Stimulated activated CD4-positive, alpha-beta T cell treated with anti-CD3 and anti-CD28 coated beads, Interleukin-12 subunit alpha, Interleukin-12 subunit beta, amount 100 ng/mL, for 48 hours (primary cell): ENCODE data around the gene CPXM1.
"Not testable (repeated sequence)": the region's sequence is repeated elsewhere in the genome, so short reads cannot be mapped to it uniquely, and the experiment has no call there.

Source experiments
- DNase-seq, 3 donors: peaks; one replicate each; pipeline ENCODE4 v3.0.0-alpha.2; 2020; ENCODE audit warnings: low read depth in 2 of 3, low spot score in 1 of 3

CPXM1 gene

DNA sequence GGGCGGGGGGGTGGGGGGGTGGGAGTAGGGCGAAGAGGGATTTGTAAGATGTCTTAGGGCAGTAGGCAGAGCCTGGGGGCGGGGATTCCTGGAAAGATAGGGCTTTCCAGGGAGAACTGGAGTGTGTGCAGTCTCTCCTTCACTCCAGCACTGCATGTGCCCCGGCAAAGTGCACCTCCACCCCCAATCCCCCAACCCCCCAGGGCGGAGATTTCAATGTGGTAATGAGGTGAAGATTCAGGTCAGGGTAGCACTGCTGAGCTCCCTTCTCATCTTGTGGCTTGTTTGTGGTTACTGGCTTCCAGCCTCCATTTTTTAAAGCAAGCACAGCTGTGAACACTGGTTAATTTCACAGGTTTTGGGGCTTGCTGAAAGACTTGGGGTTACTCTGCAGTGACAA lies 21.6 kb upstream of the CPXM1 start:
- DNase-seq: peak in 1 of 3 donors; percentile 17

DNA sequence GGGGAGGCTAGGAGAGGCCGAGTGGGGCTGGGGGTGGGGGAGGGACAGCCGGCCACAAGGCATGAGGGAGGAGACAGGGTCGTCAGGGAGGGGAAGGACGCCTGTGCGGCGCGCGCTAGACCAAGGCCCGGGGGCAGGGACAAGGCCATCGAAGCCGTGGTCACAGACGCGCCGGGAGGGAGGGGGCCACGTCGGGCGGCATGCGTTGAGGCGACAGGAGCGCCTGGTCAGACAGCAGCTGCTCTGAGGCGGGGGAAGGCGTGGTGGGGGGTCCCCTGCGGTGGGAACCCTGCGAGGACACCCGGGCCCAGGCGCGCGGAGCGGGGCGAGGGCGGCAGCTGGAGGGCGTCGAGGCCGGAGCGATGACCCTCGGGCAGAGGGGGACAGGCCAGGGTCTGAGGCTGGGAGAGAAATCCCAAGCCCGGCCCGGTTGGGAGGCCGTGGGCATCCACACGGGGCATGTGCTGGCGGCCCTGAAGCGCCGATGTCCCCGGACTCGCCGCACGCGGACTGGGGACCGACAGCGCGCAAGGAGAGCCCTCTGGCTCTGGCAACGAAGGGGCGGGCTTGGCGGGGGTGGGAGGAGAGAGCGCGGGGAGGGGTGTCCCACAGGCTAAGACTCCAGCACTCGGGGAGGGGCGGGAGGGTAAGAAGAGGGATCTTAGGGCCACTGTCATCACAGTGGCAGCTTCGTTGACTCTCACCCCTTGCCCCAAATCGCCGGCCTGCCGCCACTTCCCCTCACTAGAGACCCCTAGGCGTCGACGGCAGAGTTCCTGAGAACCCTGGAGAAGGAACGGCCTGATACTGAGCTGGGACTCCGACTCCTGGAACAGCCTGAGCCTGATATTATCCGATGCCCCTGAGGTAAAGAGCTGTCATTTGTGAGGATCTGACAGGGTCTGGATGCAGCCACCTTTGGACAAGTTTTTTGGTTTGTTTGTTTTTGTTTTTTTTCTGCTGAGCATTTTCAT lies 20.8 kb upstream of the CPXM1 start:
- DNase-seq: no peak

GRCh38 chr20:2820084-2820895 lies 19.9 kb upstream of the CPXM1 start:
- no peak for DNase-seq

DNA sequence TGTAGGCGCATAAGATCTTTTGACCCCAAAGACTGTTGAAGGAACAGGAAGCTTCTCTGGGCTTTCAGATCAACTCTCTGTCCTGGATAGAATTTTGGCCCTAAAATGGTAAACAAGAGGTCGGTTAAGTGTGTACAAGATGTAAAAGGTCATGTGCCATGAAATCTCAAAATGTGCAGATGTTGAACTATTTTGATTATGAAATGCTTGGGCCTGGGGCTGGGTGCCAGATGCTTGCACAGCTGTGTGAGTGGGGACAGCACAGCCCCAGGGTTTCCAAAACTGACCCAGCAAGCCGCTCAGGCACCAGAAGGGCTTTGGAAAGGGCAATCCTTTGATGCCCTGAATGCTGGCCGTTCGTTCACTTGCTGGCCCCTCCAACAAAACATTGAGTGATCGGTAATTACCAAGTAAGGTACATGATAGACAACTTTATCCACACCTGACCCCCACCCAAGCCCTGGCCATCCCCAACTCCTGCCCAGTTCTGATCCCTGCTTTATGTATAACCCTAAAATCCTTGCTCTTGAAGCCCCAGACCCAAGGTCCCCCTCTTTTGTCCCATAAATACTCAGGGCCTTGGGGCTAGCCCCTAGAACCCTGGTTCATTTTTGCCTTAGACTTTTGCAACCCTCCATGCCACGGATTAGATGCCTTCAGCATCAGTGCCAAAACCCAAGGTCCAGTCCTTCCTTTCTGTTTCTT lies 17.6 kb upstream of the CPXM1 start:
- DNase-seq: no peak

GRCh38 chr20:2817341-2817726 lies 16.9 kb upstream of the CPXM1 start:
- DNase-seq: no peak

DNA sequence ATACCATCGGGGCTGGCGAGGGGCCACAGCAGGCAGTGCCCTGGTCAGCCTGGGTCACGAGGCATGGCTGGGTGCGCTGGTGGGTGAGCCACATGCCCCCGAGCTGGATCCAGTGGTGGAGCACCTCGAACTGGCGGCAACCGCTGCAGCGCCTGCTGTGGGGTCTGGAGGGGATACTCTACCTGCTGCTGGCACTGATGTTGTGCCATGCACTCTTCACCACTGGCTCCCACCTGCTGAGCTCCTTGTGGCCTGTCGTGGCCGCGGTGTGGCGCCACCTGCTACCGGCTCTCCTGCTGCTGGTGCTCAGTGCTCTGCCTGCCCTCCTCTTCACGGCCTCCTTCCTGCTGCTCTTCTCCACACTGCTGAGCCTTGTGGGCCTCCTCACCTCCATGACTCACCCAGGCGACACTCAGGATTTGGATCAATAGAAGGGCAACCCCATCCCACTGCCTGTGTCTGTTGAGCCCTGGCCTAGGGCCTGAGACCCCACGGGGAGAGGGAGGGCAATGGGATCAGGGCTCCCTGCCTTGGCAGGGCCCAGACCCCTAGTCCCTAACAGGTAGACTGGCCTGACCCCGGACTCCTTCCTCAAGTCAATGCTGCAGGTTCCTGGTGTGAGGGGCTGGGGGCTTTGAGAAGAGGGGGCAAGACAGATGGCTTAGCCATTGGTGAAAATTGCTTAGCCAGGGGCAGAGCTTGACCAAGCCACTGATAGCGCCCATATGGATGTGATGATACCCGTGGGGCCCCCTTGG lies 16.3 kb upstream of the CPXM1 start:
- no peak for DNase-seq

DNA sequence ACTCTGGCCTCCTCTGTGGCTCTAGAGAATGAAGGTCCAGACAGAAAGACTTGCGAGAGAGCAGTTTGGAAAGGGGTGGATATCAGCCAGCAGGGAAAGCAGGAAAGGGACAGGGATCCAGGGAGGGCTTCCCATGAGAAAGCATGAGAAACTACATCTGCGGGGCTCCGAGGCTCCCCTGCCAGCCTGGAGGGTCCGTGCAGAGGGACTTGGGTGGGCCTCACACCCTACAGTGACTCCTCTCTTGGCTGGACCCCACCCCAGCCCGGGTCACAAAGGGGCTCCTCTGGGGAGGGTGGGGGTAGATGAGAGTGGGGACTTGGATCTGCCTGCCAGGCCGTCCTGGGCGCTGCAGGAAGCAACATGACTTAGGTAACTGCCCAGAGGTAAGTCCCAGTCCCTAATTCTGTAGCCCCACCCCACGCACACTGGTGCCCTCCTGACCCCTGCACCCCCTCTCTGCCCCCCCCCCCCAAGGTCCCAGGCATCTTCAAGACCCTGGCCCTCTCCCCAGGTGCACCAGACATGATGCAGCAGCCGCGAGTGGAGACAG lies 15.7 kb upstream of the CPXM1 start, which contains the start of gene TMEM239:
TMEM239 (plus strand) TSS at position 335 of the 553 bp plus-strand sequence; CDS start at position 526, 191 bp downstream.
- DNase-seq: no peak

DNA sequence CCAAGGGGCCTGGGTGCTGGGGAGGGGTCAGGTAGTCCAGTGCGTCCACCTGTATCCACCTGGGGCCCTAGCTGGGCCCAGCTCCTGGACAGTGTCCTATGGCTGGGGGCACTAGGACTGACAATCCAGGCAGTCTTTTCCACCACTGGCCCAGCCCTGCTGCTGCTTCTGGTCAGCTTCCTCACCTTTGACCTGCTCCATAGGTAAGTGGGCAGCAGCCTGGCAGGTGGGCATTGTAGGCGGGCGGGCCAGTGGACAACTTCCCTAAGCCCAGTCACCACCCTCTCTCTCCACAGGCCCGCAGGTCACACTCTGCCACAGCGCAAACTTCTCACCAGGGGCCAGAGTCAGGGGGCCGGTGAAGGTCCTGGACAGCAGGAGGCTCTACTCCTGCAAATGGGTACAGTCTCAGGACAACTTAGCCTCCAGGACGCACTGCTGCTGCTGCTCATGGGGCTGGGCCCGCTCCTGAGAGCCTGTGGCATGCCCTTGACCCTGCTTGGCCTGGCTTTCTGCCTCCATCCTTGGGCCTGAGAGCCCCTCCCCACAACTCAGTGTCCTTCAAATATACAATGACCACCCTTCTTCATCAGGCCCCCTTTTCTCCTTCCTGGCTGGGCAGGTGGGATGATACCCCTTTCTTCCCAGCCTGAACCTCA lies 14.9 kb upstream of the CPXM1 start:
- no peak for DNase-seq

DNA sequence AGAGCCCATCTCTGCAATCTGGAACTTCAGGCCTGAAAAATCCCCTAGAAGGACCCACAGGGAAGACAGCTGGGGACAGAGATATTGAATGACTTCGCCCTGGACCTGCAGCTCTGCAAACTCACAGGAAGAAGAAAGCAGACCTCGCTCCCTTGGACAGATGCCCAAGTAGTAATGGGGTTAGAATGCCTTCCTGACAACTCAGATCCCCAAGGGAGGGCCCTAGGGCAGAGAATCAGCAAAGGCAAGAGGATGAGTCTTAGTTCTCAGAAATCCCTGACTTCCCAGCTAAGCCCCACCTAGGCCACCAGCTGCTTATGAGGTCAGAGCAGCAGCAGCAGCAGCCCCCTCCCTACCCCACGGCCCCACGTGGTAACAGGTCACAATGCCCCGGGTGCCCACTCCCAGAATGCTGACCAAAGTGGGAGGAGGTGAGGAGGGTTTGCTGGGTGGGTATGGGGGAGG lies 14.2 kb upstream of the CPXM1 start, which contains the start of gene C20orf141:
C20orf141 (plus strand) TSS at position 401 of the 465 bp plus-strand sequence. CDS start 198 bp downstream, outside the sequence.
- no peak for DNase-seq

GRCh38 chr20:2814076-2814475 lies 13.6 kb upstream of the CPXM1 start:
- DNase-seq: no peak

DNA sequence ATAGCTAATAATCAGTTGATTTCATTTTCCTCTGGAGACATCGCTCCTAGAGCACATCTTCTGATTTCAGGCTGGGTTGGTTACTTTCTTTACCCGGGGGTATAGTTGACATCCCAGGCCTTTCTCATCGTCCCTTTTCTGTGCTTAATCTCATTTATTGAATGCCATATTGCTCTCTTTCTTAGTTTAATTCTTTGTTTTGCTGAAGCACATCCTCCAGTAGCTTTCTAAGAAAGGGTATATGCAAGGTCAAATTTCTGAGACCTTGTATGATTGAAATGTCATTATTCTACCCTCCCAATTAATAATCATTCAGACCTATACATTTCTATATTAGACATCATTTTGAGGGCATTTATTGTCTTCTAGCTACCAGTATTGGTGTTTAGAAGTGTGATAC lies 11.8 kb upstream of the CPXM1 start:
- no peak for DNase-seq

DNA sequence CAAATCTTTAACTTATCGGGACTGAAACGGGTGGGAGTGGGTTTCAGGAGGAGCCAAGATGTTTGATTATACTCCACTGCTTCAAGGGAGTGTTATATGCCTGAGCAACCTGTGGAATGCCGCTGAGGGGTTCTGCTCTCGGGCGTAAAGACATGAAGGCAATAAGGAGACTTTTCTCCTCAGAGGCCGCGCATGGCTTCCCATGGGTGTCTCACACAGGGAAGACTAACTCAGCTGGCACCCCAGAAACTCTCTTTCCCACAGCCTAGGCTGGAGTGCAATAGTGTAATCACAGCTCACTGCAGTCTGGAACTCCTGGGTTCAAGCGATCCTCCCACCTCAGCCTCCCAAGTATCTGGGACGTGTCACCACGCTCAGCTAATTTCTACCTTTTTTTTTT lies 9.3 kb upstream of the CPXM1 start:
- DNase-seq: no peak

DNA sequence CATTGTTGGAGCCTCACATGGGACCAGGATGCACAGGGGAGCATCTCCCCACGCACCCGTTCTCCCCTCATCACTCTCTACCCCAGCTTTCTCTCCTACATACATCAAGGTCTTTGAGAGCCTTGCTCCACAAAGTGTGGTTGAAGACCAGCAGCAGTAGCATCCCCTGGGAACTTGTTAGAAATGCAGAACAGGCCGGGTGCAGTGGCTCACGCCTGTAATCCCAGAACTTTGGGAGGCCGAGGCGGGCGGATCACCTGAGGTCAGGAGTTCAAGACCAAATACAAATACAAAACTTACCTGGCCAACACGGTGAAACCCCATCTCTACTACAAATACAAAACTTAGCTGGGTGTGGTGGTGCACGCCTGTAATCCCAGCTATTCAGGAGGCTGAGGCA lies 7.5 kb upstream of the CPXM1 start:
- not testable (repeated sequence) for DNase-seq

- DNase-seq: no peak
Measured at GRCh38 chr20:2807019-2807418, 6.6 kb upstream of the CPXM1 start.

GRCh38 chr20:2806351-2806701 lies 5.9 kb upstream of the CPXM1 start:
- no peak for DNase-seq

DNA sequence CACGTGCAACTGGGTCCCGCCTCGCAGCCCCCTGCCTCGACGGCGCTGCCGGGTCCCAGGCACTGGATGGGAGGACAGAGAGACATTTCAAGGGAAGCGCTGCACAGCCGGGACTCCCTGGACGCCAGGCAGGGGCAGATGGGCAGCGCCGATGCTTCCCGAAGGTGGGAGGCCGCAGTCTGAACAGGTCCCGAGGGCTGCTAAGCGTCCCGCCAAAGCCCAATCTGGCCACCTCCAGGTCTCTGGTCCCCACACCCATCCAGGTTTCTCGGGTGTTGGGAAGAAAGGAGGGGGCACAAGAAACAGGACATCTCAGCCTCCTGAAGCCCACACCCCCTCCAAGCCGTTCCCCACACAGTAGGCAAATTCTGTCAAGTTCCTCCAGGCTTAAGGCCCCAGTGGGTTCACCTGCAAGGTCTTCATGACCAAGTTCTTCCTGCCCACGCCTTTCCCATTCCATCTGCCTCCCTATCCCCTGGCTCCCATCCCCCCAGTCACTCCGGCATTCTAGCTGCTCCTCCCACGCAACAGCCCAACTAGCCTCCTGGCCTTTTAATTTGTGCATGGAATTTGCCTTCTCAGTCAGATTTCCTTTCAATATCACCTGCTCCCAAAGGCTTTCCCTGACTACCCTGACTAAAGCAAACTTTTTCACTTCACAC lies 5.4 kb upstream of the CPXM1 start:
- DNase-seq: no peak

DNA sequence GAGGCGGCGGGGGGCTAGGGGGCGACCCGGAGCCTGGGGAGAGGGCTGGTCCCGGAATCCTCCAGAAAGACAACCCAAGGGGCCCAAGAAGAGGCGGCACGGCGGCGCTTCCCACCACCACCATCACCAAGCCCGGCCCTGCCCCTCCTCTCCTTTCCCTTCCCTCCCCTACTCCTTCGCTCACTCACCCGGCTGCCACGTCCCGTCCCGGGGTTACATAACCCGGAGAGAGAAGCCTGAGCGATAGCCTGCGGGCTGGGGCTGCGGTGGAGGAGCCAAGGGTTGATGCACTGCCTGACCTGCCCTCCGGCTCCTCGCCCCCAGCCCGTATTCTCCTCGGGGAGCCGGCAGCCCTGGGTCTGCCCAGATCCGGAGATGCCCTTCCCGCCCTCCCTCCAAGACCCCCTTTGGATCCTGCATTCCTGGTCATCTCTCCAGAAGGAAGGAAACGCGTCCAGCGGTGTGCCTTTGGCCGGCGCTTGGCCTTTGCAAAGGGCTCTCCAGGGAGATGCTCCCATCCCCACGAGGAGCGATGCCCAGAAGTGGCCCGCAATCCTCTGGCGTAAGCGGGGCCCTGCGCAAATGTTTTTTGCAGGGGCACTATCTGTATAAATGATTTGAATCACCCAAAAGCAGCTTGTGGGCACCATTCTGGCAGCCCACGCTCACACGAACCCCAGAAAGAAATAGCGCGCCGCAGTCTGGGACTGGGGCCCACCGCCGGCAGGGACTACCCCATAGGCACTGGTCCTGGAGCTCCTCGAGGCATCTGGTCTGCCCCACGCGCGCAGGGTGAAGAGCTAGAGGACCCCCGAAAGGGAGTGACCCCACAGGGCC lies 4.6 kb upstream of the CPXM1 start:
- no peak for DNase-seq
